Lower leg skin (tissue), 4 donors: ENCODE measurements around the gene PRCP. TPM values are rescaled to one million over a fixed set of nuclear protein-coding genes. Genes with fewer than 3 reads are reported as not detected.

Experiments
- DNase-seq, 2 donors: peaks; one replicate each; pipeline ENCODE4 v3.0.0-alpha.2; 2019; ENCODE audit warnings: low spot score in 2 of 2
- H3K4me3 ChIP-seq: fragments of 200-600 bp; sonication (generic); 2 replicates; pipeline ENCODE4 v1.5.1; 2017; ENCODE audit warnings: mild to moderate bottlenecking, low read depth; ENCODE audit not compliant: poor library complexity, severe bottlenecking
- POLR2A ChIP-seq, 2 donors: fragments of 450-650 bp; IDR thresholded peaks; one replicate each; pipeline ENCODE4 v1.6.1; 2016 to 2017; ENCODE audit warnings: antibody characterized with exemption in 2 of 2, mild to moderate bottlenecking in 1 of 2, moderate library complexity in 1 of 2
- WGBS, 2 donors: methylation state at CpG; one replicate each; pipeline ENCODE4 v1.1.5; 2018; 5-methylcytosine and 5-hydroxymethylcytosine counted together
- intact Hi-C: fragments of 100-400 bp; cut with DNase I; formaldehyde crosslinking; loops from one replicate; pipeline ENCODE4 v1.15.0; 2023; ENCODE audit warnings: low total_unique reads
- total RNA-seq, 4 donors: library from RNA; depleted of rRNA; stranded (reverse); fragments of >200 nt; gene quantifications; one replicate each; pipeline ENCODE4 v1.1.0, GENCODE V29; 2016
- TF ChIP-seq, protein P1 (sequence below), 3 donors: fragments of 450-650 bp; IDR thresholded peaks; one replicate each; pipeline ENCODE4 v1.5.1; 2016; ENCODE audit warnings: antibody characterized with exemption in 3 of 3, mild to moderate bottlenecking in 3 of 3, moderate library complexity in 2 of 3

The PRCP gene
- total RNA-seq, 4 donors from 2014 or later = 31.5 to 56.8 (median 53.8) TPM

DNA sequence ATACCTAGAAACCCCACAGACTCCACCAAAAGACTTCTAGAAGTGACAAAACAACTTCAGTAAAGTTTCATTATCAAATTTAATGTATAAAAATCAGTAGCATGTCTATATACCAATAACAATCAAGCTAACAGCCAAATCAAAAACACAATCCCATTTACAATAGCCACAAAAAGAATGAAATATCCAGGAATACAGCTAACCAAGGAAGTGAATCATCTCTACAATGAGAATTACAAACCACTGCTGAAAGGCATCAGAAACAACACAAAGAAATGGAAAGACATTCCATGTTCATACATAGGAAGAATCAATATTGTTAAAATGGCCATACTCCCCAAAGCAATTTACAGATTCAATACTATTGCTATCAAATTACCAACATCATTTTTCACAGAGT is 46.0 kb downstream of the PRCP start:
- intact Hi-C loops = no loop called here
- no peak overlapping the region for H3K4me3 ChIP-seq
- DNase-seq = no peak
- TF ChIP-seq, protein P1, sequence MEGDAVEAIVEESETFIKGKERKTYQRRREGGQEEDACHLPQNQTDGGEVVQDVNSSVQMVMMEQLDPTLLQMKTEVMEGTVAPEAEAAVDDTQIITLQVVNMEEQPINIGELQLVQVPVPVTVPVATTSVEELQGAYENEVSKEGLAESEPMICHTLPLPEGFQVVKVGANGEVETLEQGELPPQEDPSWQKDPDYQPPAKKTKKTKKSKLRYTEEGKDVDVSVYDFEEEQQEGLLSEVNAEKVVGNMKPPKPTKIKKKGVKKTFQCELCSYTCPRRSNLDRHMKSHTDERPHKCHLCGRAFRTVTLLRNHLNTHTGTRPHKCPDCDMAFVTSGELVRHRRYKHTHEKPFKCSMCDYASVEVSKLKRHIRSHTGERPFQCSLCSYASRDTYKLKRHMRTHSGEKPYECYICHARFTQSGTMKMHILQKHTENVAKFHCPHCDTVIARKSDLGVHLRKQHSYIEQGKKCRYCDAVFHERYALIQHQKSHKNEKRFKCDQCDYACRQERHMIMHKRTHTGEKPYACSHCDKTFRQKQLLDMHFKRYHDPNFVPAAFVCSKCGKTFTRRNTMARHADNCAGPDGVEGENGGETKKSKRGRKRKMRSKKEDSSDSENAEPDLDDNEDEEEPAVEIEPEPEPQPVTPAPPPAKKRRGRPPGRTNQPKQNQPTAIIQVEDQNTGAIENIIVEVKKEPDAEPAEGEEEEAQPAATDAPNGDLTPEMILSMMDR (IDR thresholded peaks at IDR 0.05) = no peak
- TF ChIP-seq POLR2A (IDR thresholded peaks at IDR 0.05) = no peak

DNA sequence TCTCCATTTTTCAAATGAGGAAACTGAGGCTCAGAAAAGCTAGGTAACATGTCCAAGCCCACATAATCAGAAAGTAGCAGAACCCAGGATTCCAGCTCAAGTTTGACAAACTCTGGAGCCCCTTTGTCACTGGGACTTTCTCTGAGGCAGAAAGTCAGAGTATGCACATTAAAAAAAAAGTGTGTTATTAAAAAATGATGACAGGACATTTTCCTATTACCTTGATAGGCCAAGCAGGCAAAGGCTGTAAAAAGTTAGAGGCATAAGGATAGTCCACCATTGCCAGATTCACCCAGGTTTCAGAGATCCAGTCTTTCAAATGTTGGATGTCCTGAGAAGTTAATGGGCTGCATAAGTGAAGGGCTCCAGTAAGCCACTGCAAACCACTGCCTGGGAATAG is 51.4 kb downstream of the PRCP start:
- DNase-seq = no peak
- no peak for TF ChIP-seq POLR2A (IDR thresholded peaks at IDR 0.05)
- TF ChIP-seq, protein P1 (IDR thresholded peaks at IDR 0.05) = no peak
- H3K4me3 ChIP-seq = no peak overlapping the region
- intact Hi-C loops = no loop called here

DNA sequence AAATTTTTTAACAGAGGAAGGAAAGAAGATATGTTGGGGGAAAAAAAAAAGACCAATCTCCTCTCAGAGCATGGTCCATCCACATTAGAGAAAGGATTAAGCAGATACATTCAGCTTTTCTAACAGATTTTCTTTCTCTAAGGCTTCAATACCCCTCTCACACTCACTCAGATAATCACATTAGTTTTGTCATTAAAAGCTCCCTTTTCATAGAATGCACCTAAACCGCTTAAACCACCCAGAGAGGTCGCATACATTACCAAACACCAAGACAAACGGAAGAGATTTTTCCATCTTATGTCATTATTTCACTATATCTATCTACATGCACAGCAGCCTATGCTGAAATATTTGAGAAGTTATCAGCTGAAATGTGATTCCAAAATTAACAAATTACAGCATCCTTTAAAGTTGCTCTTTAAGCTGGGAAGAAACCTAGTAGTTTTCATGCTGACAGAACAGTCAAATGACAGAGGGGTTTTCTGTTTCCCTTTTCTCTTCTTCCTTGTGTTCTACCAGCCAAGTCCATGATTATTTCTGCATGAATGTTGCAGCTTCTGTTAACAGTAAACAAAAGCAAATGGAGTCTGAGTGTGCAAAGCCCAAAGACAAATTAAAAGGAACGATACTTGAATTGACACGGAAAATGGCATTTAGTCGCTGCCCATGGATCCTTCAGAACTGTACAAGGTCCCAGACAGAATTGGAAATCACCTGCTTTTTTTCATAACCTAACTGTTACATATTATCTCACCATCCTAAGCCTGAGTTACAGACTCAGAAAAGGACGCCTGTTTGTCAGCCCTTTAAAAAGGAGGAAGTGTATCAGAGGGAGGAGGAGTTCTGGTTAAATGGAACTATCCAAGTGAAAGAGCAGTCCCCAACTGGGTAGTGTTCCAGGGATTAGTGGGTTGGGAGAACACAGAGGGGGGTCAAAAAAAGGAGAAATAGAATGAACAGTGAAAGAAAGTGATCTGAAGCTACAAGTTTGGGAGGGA is 54.6 kb downstream of the PRCP start:
- no peak for DNase-seq
- no peak overlapping the region for H3K4me3 ChIP-seq
- TF ChIP-seq, protein P1 (IDR thresholded peaks at IDR 0.05) = no peak
- no peak for TF ChIP-seq POLR2A (IDR thresholded peaks at IDR 0.05)
- intact Hi-C loops = no loop called here
- 80 to 84% methylated on average over 7 of the region's 7 CpGs for WGBS, 2 donors

DNA sequence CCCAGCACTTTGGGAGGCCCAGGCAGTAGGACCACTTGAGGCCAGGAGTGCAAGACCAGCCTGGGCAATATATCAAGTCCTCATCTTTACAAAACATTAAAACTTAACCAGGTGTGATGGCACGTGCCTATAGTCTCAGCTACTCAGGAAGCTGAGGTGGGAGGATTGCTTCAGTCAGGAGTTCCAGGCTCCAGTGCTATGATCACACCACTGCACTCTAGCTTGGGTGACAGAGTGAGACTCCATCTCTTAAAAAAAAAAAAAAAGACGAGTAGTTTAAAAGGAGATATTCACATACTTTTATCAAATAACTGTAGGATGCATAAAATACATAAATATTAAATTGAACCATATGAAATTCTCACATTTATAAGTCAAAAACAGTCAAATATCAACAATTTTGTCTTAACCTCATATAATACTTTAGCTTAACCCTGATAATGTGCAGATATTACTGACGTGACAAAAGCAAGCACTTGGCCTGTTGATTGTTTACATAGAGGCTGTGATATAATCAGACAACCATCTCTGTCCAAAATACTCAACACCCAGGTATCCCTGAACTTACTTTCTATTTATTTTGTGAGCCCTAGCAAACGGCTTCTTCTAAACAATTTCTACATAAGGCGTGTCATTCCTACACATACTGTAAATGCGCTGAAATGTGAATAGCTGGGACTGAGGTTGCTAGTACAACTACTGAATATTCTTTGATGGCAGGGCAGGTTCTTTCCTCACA is 57.0 kb downstream of the PRCP start:
- H3K4me3 ChIP-seq = no peak overlapping the region
- intact Hi-C loops = no loop called here
- WGBS, 2 donors = 88 to 92% methylated on average over 6 of the region's 6 CpGs
- no peak for DNase-seq
- TF ChIP-seq, protein P1 (IDR thresholded peaks at IDR 0.05) = no peak
- no peak for TF ChIP-seq POLR2A (IDR thresholded peaks at IDR 0.05)

DNA sequence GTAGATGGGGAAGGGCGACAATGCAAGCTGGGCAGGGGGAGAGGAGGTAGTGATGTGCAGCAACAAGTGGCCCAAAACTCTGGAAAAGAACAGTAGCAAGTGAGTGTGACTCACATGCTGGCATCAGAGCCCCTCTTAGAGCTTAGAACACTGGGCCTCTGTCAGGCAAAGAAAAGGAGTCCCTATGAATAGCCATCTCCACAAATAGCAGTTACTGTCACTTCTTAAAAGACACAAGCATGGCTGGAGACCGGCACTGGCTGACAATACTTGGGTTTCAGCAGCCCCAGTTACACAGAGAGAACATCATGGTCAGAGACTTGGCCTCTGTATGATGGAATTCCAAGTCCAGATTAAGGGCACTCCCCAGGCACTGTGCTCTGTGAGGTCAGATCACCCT is 58.2 kb downstream of the PRCP start:
- no peak overlapping the region for H3K4me3 ChIP-seq
- WGBS, 2 donors = 87% methylated on average over 2 of the region's 2 CpGs
- no peak for DNase-seq
- intact Hi-C loops = no loop called here
- TF ChIP-seq, protein P1 (IDR thresholded peaks at IDR 0.05) = no peak
- no peak for TF ChIP-seq POLR2A (IDR thresholded peaks at IDR 0.05)
